HG03060 (cell line): ENCODE measurements around the gene SFXN4.

Experiments used
- ATAC-seq: cut with Tn5 transposase; IDR thresholded peaks from one replicate; pipeline ENCODE4 v1.9.1; 2021; ENCODE audit warnings: low read depth, moderate number of reproducible peaks; ENCODE audit not compliant: unreplicated experiment

SFXN4 gene, protein sequence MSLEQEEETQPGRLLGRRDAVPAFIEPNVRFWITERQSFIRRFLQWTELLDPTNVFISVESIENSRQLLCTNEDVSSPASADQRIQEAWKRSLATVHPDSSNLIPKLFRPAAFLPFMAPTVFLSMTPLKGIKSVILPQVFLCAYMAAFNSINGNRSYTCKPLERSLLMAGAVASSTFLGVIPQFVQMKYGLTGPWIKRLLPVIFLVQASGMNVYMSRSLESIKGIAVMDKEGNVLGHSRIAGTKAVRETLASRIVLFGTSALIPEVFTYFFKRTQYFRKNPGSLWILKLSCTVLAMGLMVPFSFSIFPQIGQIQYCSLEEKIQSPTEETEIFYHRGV

DNA sequence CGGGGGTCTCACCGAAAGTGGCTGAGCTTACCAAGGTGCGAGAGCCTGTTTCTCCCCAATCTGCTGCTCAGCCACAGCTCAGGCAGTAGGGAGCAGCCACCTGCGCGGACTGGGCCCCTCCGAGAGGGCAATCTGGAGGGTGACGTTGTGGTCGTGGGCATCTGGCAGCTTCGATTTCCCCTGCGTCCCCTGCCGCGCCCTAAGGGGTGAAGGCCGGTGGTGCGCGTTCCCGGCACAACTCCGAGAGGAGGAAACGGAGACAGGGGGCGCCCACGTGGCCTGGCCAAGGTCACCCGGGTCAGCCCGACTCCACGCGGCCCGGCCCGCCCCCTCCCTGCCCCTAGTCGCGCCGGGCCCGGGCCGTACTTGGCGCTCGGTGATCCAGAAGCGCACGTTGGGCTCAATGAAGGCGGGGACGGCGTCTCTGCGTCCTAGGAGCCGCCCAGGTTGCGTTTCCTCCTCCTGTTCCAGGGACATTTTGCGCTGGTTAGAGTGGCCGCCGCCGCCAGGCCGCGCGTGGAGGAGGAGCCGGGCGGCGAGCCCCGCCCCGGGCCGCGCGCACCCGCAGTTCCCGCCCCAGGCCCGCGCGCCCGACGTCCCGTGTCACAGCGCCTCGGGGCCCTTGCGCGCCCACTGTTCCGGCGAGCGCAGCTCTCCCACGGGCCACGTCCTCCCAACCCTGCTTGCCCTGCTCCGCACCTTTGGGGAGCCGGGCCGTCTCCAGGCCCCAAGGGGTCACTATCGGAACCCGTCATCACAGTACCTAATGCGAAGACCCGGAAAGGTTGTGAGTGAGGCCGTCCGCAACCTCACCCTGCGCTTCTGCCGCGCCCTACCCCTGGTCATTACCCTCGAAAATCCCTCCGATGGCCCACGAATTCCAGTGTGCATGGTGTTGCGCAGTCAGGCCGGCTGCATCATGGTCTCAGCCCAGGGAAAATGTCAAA is at the start of gene SFXN4:
SFXN4 (minus strand) TSS at position 544 of the 947 bp plus-strand sequence; CDS start at position 477, 67 bp downstream.
- ATAC-seq: peak; percentile 70

DNA sequence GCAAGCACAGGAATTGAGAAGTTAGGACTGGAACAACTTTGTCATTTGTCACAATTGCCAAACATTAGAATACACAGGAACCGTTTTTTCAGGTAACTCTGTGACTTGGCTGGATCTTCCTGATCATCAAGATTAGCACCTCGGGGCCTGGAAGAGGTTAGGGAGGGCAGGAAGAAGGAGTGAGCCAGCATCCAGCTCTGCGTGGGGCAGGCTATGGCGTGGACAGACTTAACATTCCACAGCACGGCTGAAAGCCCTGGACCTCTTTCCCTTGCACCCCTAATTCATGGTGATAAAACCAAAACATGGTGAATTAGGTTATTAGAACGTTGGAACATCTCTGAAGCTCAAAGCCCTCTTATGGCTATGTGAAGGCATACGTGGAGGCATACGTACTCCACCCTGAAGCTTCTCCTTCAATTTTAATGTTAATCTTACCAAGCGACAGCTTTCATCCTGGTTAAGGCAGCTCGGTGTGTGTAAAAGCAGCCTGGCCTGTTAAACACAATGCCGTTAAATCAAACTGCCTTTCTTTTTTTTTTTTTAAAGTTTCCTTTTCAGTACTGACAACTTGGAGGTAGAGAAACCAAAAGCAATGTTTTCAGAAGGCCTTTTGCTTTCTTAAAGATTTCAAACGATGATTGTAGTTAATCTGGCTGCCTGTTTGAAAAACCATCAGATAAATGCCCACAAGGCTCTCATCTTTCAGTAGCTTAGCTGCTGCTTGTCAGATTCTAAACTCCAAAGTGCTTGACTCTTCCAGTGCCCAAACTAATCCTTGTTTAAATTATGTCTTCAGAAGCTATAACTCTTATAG is 46.3 kb upstream of the SFXN4 start:
- ATAC-seq: no peak

DNA sequence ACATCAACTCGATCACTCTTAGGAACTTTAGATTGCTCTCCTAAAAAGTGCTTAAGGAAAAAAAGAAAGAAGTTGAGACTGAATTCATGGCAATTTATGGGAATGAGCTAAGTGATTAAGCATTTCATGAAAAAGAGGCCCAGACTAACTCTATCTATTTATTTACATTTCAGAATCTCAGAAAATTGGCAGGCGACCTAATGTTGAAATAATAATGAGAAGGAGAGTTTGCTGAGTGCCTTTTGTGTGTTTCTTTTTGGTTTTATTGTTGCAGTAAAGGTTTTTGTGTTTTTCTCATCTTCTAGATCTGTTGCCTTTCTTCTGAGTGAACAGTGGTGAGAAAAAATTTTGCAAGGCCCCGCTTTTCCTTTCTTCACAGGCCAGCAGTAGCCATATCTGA is 45.7 kb upstream of the SFXN4 start:
- no peak for ATAC-seq

DNA sequence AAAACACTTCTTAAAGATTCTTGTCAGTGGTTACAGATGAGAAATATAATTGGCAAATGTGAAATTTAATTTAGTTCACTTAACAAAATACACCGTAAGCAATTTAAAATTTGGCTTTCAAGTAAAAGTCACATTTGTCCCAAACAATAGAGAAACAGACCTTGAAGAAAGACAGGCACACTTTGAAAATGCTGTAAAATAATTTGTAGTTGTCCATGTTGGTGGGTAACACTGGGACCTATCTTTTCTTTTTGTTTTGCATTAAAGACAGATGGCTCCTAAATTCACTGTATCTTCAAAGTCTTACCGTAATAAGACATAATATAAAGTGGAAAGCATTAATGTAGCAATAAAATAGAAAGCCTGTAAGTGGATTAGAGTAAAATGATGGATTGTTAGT is 45.1 kb upstream of the SFXN4 start:
- ATAC-seq: no peak

DNA sequence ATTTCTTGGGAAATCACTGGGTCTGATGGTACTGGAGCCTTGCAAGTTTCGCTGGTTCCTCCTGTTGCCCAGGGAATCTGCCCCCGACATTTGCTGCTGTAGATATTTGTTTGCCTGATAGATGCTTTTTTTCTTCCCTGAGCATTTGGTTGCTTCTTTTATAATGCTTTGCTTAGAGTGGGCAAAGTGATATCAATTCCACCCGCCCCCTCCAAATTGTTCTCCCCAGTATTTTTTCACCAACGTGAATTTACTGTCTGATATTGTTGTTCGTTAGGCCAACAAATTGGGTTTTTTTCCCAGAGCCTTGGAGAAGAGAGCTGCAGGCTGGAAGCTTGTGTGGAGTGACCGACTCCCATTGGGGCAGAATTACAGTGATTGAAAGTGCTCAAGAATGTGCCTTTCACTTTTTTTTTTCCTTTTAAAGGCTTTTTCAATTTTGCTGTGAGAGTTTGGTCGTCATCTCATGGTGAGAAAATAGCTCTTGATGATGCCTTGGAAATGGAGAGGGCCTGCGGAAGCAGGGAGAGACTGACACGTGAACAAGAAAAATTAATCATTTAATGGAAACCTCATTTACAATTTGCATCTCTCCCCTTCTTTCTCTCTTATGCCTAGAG is 44.3 kb upstream of the SFXN4 start:
- ATAC-seq: no peak

DNA sequence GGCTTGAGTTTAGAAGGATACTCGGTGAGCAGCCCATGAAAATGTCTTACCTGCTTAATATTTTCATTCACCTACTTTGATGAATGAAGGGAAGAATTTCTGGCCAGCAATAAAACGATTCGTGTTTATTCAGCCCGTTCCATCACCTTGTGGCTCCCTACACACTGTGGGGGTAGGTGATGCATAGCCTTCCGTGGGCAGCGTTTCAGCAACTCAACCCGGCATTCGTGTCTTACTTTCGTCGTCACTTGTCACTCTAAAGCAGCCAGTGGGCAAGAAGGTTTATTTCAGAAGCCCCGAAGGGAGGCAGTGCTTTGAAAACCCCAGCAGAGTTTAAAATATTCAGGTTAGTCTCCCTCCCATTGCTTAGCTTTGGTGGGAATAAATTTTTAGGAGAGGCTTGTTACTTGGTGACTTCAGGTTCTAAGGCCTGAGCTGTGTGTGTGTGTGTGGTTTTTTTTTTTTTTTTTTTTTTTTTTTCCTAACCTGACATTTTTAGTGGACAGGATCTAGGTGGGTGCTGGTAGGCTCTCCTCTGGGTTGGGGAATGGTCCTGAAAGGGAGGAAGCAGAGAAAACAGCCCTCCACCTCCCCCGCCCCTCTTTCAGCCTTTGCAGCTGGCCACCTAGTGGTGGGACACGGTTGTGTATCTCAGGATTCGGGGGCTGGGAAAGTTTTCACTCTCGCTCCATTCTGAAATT is 43.7 kb upstream of the SFXN4 start:
- no peak for ATAC-seq

DNA sequence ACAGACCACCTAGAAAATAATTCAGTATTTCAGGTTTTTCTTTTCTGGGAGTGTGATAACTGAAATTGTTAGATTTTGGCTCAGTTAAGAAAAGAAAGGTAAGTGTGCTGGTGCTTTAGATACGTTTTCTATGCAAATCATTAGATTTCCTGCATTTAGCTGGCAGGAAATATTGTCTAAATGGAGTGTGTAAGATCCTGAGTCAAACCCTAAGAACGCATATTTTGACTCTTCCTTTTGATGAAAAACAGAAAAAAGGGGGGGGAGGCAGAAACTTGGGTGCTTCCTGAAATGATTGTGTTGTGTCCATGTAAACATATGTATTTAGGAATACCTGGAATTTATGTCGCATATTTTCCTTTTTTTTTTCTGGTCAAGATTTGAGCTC is 43.0 kb upstream of the SFXN4 start:
- ATAC-seq: no peak

DNA sequence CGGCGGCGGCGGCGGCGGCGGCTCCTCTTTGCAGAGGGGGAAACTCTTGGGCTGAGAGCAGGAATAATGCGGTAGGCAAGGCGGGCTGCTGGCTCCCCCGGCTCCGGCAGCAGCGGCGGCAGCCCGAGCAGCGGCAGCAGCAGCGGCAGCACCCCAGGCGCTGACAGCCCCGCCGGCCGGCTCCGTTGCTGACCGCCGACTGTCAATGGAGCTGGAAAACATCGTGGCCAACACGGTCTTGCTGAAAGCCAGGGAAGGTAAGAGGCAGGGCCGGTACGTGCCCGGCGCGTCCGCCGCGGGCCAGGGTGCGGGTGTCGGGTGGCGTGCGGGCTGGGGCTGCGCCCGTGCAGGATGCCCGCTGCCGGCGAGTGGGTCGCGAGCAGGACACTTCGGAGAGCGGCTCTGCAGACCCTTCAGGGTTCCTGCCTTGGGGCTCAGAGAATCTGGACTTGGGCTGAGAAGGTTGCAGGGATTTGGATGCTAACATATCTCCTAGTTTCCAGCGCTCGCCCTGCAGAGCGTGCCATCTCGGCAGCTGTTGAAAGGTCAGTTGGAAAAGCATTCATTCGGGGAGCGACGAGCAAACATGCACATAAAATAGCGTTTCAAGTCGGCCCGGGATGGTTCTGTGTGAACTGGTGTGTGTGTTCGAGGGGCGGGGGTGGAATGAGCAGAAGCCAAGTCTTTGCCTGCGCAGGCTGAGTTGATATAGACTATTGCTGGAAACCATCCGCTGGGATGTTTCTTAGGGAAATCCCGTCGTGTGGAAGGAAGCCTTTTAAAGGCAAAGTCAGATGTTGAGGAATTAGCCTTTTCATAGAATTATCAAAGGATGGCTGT is 42.4 kb upstream of the SFXN4 start:
- no peak for ATAC-seq

DNA sequence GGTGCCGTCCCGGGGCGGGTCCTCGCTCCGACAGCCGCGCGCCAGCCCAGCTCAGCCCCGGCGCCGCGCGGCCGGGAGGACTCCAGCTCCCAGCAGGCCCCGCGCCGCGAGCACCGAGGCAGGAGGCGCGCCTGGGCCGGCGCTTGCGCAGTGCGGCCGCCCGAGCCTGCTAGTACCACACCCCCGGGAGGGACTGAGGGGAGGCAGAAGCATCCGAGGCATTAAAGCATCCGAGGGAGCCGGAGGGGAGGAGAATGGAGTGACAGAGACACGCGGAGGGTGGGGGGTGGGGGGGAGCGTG is 41.8 kb upstream of the SFXN4 start, which contains the start of gene GRK5:
GRK5 (plus strand) TSS at position 206 of the 301 bp plus-strand sequence. CDS start 347 bp downstream, outside the sequence.
- ATAC-seq: peak; percentile 42

DNA sequence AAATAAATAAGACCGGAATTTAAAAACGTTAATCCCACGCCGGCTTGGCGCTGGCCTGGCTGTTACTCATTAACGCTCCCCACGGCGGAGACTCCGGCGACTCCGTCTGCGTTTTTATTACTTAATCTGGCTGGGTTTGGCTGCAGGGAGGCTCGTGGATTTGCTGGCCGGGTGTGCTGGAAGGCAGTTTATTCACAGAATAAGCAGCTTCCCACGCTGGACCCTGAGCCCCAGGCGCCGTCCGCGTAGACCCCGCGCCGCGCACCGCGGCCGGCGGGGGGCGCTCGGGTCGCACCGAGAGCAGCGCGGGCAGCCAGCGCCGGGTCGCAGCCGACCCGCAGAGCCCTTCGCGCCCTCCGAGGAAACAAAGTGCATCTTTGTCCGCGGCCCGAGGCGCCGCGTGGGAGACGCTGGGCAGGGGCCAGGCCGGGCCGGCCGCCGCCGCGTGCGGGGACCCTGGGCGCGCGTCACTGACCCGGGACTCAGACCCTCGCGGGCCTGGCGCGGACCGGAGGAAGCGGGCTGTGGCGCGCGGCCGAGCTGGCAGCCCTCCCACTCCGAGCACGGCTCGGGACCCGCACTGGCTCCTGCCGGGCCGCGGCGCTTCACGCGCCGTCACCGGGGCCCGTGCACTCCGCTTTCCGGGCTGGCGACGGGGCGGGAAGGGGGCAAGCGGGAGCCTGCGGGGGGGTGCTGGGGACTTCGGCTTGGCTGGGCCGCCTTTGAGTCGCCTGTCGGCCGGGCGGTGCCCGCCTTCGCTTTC is 41.3 kb upstream of the SFXN4 start:
- peak; percentile 27 for ATAC-seq

DNA sequence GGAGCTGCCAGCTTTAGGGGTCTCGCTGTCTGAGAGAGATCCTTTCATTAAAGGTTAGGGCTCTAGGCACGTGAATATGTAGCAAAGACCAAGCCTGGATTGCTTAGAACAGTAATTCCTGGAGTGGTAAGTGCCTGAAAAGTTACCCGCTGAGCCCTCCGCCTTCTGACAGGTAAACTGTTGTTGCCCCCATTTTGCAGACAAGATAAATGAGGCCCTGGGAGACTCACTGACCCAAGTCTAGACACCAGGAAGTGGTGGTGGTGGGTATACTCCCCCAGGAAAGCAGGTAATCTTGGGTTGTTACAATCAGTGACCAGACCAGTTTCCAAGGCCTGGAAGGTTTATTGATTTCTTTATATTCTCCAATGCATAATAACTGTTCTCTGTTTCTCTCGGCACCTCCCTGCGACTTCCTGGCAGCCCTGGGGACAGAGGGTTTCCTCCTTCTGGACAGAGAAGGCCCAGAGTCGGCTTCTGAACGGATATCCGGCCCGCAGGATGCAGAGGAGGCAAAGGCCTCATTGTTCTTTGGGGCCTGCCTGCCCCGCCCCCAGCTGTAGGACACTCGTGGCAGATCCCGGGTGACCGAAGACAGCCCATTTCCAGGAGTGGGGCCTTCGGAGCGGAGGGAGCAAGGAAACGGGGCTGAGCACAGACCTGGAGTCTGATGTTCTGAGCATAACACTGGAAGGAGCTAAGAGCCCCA is 40.5 kb upstream of the SFXN4 start:
- ATAC-seq: no peak

DNA sequence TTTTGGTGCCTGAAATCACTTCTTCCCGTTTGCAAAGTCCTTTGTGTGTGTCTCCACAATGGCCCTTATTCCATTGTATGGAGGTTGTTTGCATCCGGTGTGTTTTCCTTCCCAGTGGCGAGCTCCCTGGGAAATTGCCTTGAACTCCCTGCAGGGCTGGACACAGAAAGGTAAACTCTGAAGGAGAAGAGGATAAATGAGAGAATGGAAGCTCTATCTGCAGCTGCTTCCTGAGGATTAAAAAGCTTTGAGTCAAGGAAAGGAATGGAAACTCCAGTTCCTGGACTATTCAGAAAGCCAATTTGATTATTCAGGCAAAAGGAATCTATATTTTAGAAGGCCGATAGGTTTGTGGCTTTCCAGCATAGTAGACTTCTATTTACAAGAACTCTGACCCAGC is 37.5 kb upstream of the SFXN4 start:
- no peak for ATAC-seq

DNA sequence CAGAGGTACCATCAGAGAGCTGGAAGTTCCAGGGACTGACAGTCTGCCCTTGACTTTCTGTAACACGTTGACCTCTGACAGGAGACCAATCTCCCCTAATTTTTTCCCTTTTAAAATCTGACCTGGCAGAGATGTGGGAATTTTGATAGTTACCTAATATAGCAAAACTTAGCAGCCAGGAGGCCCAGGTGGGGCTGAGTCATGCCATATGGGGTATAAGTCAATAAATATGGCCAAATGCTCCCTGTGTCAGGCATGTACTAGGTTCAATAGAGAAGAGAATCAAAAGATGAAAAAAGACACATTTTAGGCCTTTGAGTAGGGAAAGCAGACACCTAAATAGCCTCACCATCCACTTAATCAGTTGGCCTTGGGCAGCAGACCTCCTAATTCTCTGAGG is 35.7 kb upstream of the SFXN4 start:
- ATAC-seq: no peak

DNA sequence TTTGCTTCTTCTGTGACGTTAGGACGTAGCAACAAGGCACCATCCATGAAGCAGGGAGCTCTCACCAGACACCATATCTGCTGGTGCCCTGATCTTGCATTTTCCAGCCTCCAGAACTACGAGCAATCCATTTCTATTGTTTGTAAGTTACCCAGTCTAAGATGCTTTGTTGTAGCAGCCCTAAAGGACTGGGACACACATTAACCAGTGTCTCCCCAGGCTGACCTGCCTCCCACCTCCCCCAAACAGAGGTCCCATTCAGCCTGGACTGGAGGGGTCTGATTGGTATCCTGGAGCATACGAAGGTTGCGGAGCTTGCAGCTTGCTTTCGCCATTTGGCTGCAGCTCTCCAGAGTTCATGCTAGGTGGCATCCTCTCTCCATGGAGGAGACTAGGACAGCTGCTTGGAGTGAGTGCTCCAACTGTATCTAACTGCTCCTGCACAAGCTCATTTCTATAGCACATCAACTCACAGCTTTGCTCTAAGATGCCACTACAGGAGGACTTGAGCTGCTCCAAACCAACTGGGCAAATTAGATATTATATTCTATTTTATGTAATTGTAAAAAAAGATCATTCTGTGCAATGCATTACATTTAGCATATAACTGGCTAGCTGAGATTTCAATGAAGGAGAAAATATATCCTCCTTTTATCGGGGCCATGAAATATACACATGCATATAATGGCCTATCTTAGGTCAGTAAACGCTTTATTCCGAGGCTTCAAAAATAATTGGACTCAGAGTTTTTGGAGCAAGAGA is 33.9 kb upstream of the SFXN4 start:
- ATAC-seq: no peak

DNA sequence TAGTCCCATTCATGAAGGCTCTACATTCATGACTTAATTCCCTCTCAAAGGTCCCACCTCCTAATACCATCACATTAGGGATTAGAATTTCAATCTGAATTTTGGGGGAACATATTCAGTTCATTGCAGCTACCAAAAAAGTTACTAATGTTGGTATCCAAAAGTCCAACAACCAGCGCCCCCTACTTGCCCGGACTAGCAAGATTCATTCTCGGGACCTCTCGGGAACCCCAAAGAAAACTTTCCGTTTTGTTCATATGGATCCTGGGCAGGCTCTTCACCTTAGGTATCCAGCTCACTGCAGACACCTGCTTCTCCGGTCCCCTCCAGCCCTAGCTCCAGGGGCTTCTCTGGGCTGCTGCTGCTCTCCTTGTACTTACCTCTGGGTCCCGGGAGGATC is 32.9 kb upstream of the SFXN4 start:
- ATAC-seq: no peak

DNA sequence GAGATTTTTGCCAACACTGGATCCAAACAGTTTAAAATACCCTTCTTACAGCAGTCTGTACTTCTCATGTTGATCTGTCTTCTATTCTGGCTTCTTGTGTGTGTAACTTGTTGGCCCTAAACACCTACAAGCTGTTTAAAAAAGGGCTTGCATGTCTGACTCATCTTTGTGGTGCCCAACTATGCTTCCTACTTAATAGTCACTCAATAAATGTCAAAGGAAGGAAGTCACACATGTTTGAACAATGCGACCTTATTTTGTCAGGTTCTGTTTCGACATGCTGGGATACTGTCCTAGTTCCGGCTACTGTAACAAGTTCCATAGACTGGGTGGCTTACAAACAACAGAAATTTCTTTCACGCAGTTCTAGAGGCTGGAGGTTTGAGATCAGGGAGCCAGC is 32.4 kb upstream of the SFXN4 start:
- ATAC-seq: no peak

DNA sequence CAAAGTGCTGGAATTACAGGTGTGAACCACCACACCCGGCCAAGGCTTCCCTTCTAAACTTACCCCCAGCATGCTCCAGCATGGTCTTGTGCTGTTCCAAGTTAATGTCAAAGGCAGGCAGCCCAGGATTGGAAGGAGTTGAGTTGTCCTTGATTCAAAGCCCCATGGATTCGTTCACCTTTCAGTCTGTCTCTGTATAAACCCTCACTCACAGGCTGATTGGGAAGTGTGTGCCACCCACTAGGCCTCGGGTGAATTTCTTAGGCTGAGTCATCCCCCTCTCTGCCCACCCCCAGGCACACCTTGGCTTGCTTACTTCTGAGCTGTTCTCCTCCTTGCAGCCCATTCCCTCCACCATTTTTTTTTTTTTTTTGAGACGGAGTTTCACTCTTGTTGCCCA is 26.4 kb upstream of the SFXN4 start:
- no peak for ATAC-seq
